MG63 (cell line): ENCODE results near the gene TOX3. TPM values are rescaled to one million over a fixed set of nuclear protein-coding genes. Genes with fewer than 3 reads are reported as not detected.
A peak's percentile ranks its signal among the peaks of the same experiment; 100 is the strongest.

Source experiments
- DNase-seq: peaks from one replicate; pipeline ENCODE4 v3.0.0-alpha.2; 2020
- H3K27me3 ChIP-seq: fragments of 250-450 bp; sonication (Bioruptor Pico); 2 replicates; pipeline ENCODE4 v1.5.1; 2020; ENCODE audit warnings: mild to moderate bottlenecking, moderate library complexity
- H3K36me3 ChIP-seq: fragments of 250-450 bp; sonication (Bioruptor Pico); 2 replicates; pipeline ENCODE4 v1.5.1; 2020; ENCODE audit warnings: mild to moderate bottlenecking, moderate library complexity
- H3K4me3 ChIP-seq: fragments of 250-450 bp; sonication (Bioruptor Pico); 2 replicates; pipeline ENCODE4 v1.5.1; 2020; ENCODE audit warnings: mild to moderate bottlenecking, moderate library complexity
- H3K9me3 ChIP-seq: fragments of 250-450 bp; sonication (Bioruptor Pico); 2 replicates; pipeline ENCODE4 v1.5.1; 2020; ENCODE audit warnings: mild to moderate bottlenecking, moderate library complexity
- total RNA-seq: library from RNA; depleted of rRNA; stranded (reverse); fragments of >200 nt; shearing (Covaris generic); gene quantifications from 2 replicates; pipeline ENCODE4 v1.2.3, GENCODE V29; 2014; ENCODE audit warnings: low replicate concordance

TOX3 gene
- total RNA-seq, 1 experiment from 2014 or later, result not detected

- Histone ChIP-seq H3K36me3 (no peaks in the 10 kb centered on the region), H3K9me3 (no peaks in the 10 kb centered on the region; the same call in 1 of the 2 replicates), H3K27me3 (no peaks in the 10 kb centered on the region), H3K4me3 (no peak overlapping the region)
- DNase-seq, result no peak
Measured at GRCh38 chr16:52487849-52488457, 59.0 kb downstream of the TOX3 start.

DNA sequence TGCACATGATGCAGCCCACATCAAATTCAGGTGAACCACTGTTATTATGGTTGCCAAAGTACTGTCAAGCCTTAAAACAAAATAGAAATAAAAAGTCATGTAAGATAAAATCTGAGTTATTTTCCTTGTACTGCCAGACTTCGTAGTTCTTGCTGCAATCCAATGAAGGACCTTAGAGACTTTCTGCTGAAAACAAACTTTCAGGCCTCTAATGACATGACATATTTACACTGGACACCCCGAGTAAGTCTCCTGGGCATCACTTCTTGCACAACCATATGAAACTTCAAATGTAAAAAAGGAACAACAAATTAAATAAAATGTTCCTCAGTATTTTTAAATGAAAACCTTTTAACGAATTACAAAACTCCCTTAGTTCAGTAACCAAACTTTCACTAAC lies 66.7 kb downstream of the TOX3 start:
- Histone ChIP-seq H3K9me3 (no peaks in the 10 kb centered on the region), H3K4me3 (no peak overlapping the region), H3K27me3 (peaks cover 5% of the 10 kb centered on the region; the same call in 1 of the 2 replicates), H3K36me3 (no peaks in the 10 kb centered on the region)
- DNase-seq, result no peak

DNA sequence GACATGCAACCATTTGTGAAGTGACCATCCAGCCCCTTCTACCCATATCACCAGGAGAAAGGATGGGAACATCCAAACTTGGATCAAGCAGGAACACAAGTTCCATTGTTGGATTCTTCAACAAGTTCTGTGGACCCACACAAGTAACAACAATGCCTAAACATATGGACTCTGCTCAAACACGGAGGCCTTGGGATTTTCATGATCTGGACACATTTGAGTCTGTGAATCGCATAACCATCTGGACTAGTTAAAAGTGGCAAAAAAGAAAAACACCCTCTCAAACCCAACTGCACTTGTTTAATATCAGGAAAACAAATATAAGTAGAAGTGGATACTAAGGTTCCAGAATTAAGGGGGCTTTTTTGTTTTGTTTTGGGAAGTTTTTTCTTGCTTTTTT lies 70.8 kb downstream of the TOX3 start:
- DNase-seq, result no peak
- no peaks in the 10 kb centered on the region for H3K36me3 ChIP-seq
- no peaks in the 10 kb centered on the region for H3K9me3 ChIP-seq

DNA sequence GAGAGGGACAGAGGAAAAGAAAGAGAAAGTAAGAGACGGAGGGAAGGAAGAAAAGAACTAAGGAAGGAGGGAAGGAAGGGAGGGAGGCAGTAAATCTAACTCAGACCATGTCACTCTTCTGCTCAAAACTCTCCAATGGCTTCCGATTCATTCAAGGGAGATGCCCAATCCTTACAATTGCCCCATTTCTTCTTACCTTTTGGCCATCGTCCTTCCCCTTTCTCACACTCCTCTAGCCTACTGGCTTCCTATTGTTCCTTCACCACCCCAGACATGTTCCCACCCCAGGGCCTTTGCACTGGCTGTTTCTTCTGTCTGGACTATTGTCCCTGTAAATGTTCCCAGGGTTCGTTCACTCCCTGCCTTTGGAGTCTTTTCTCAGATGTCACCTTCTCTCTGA lies 72.3 kb downstream of the TOX3 start:
- no peak for DNase-seq
- Histone ChIP-seq H3K4me3 (no peak overlapping the region), H3K36me3 (no peaks in the 10 kb centered on the region), H3K27me3 (no peaks in the 10 kb centered on the region), H3K9me3 (no peaks in the 10 kb centered on the region)

More for the DNA sequence above, 70.8 kb downstream of the TOX3 start:
- no peak overlapping the region for H3K4me3 ChIP-seq
- no peaks in the 10 kb centered on the region for H3K27me3 ChIP-seq

DNA sequence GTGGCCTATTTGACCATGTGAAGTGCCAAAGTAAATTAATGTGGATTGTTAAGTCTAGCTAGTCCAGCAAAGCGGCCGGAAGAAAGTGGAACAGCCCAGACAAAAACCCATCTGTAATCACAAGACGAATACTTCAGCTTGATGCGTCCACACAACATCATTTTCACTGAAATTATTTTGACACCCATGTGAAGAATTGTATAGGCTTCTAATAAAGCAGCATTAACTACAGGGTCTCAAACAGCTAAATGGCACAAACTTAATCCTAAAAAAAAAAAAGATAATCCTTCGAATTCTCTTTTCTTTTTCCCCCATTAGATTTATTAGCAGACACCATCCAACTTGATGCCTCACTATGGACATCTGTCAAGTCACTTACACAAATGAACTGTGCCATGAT lies 73.8 kb downstream of the TOX3 start:
- Histone ChIP-seq H3K27me3 (no peaks in the 10 kb centered on the region), H3K36me3 (no peaks in the 10 kb centered on the region), H3K9me3 (no peaks in the 10 kb centered on the region), H3K4me3 (no peak overlapping the region)
- DNase-seq, result no peak

GRCh38 chr16:52471650-52472370 lies 75.1 kb downstream of the TOX3 start:
- H3K27me3 ChIP-seq, result no peaks in the 10 kb centered on the region
- H3K4me3 ChIP-seq, result no peak overlapping the region
- H3K36me3 ChIP-seq, result no peaks in the 10 kb centered on the region
- H3K9me3 ChIP-seq, result no peaks in the 10 kb centered on the region
- peak; percentile 8 for DNase-seq

DNA sequence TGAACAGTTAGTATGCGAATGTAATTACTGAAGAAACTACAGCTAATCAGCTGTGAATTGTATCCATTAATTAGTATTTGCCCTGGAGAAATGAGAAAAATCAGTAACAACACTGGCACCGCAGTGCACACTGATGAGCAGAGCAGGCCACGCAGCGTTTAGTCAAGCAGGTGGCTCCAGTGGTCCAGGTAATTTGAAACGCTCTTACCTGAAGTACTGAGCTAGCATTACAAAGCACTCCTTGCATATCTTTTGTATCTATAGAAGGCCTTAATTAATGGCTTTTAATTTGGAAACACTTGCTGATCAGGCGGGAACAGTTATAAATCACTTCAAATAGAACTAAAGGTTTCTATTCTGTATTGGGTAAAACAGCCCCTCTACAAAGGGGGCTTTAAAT lies 76.4 kb downstream of the TOX3 start:
- no peak overlapping the region for H3K4me3 ChIP-seq
- no peaks in the 10 kb centered on the region for H3K36me3 ChIP-seq
- H3K9me3 ChIP-seq, result no peaks in the 10 kb centered on the region
- H3K27me3 ChIP-seq, result no peaks in the 10 kb centered on the region
- no peak for DNase-seq

DNA sequence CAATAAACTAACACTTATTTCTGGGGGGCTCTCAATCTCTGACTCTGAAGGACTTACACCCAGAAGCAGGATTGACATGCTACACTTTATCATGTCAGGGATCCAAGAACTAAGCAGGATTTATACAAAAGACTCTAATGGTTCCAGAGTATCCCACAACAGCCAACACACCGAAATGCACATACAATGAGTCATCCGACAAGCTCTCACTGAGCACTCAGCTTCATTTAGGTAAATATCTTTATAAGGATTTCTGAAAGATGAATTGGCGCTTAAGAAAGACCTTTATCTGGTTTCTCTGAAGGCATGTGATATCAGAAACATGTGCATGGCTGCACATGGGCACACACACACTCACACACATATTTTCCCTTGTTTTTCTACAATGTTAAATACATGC lies 77.2 kb downstream of the TOX3 start:
- peak; percentile 13 for DNase-seq
- Histone ChIP-seq H3K4me3 (no peak overlapping the region), H3K36me3 (no peaks in the 10 kb centered on the region), H3K27me3 (no peaks in the 10 kb centered on the region), H3K9me3 (no peaks in the 10 kb centered on the region)

DNA sequence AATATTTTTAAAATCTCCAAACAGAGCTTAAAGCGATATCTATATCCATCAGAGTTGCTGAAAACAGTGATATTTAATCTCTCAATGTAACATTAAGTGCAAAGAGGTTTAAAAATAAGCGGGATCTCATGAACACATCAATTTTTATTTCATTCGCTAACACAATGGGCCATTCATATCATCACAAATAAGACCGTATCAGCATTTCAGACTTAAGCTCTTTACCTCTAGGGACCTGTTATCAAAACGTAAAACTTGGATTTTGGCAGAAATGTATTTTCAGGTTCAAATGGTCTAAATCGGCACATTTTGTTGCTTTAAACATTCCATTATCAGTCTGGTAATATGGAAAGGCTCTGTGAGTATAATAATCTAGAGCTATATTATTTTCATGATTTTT lies 77.9 kb downstream of the TOX3 start:
- H3K9me3 ChIP-seq, result no peaks in the 10 kb centered on the region
- no peak for DNase-seq

GRCh38 chr16:52467753-52468152 lies 79.2 kb downstream of the TOX3 start:
- Histone ChIP-seq H3K36me3 (no peaks in the 10 kb centered on the region), H3K4me3 (no peak overlapping the region), H3K9me3 (no peaks in the 10 kb centered on the region), H3K27me3 (no peaks in the 10 kb centered on the region; the same call in 1 of the 2 replicates)
- no peak for DNase-seq

More for the DNA sequence above, 77.9 kb downstream of the TOX3 start:
- no peak overlapping the region for H3K4me3 ChIP-seq
- no peaks in the 10 kb centered on the region for H3K36me3 ChIP-seq
- no peaks in the 10 kb centered on the region for H3K27me3 ChIP-seq

GRCh38 chr16:52466994-52467393 lies 79.9 kb downstream of the TOX3 start:
- DNase-seq, result no peak
- no peaks in the 10 kb centered on the region for H3K36me3 ChIP-seq
- no peaks in the 10 kb centered on the region for H3K9me3 ChIP-seq
- H3K4me3 ChIP-seq, result no peak overlapping the region
- no peaks in the 10 kb centered on the region; the same call in 1 of the 2 replicates for H3K27me3 ChIP-seq

GRCh38 chr16:52465711-52466267 lies 81.2 kb downstream of the TOX3 start:
- H3K36me3 ChIP-seq, result no peaks in the 10 kb centered on the region
- no peaks in the 10 kb centered on the region for H3K9me3 ChIP-seq
- no peak for DNase-seq
- no peak overlapping the region for H3K4me3 ChIP-seq
- no peaks in the 10 kb centered on the region; the same call in 1 of the 2 replicates for H3K27me3 ChIP-seq

DNA sequence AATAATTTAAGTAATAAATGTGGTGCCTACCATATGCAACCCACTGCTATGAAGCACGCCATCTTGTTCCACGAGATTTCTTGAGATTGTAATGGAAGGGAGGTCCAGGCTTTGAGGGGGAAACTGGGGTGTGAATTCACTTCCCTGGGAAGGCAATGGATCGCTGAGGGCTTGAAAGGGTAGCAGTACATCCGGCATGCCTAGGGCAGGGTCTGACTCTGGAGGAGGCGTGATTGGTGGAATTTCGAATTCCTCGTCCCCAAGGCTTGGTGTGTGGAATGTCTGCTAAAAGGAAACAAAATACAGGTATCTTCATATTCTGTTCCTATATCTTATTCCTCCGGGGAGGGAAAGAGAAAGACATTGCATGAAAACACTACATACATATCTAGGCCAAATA lies 83.0 kb downstream of the TOX3 start:
- H3K9me3 ChIP-seq, result no peaks in the 10 kb centered on the region

GRCh38 chr16:52462816-52463215 lies 84.1 kb downstream of the TOX3 start:
- no peaks in the 10 kb centered on the region for H3K9me3 ChIP-seq
- no peaks in the 10 kb centered on the region for H3K36me3 ChIP-seq
- H3K27me3 ChIP-seq, result no peaks in the 10 kb centered on the region; the same call in 1 of the 2 replicates
- DNase-seq, result no peak
- no peak overlapping the region for H3K4me3 ChIP-seq

More for the DNA sequence above, 83.0 kb downstream of the TOX3 start:
- Histone ChIP-seq H3K27me3 (no peaks in the 10 kb centered on the region; the same call in 1 of the 2 replicates), H3K4me3 (no peak overlapping the region), H3K36me3 (no peaks in the 10 kb centered on the region)
- no peak for DNase-seq

GRCh38 chr16:52460639-52461178 lies 86.2 kb downstream of the TOX3 start:
- H3K4me3 ChIP-seq, result no peak overlapping the region
- no peaks in the 10 kb centered on the region for H3K9me3 ChIP-seq
- no peaks in the 10 kb centered on the region for H3K36me3 ChIP-seq
- no peak for DNase-seq
- H3K27me3 ChIP-seq, result no peaks in the 10 kb centered on the region; the same call in 1 of the 2 replicates

GRCh38 chr16:52456368-52456767 lies 90.6 kb downstream of the TOX3 start:
- Histone ChIP-seq H3K36me3 (no peaks in the 10 kb centered on the region), H3K27me3 (no peaks in the 10 kb centered on the region), H3K9me3 (no peaks in the 10 kb centered on the region), H3K4me3 (no peak overlapping the region)
- no peak for DNase-seq

GRCh38 chr16:52455549-52456277 lies 91.2 kb downstream of the TOX3 start:
- H3K36me3 ChIP-seq, result no peaks in the 10 kb centered on the region
- H3K27me3 ChIP-seq, result no peaks in the 10 kb centered on the region
- no peak overlapping the region for H3K4me3 ChIP-seq
- H3K9me3 ChIP-seq, result no peaks in the 10 kb centered on the region
- no peak for DNase-seq
